GM12865 (cell line): Measurements from ENCODE around the gene CABLES1.
"Not testable (repeated sequence)": the region's sequence is repeated elsewhere in the genome, so short reads cannot be mapped to it uniquely, and the experiment has no call there.

Experiments
- DNase-seq: peaks from one replicate; pipeline ENCODE4 v3.0.0; 2010; ENCODE audit warnings: low read depth
- H3K4me3 ChIP-seq: 2 replicates; pipeline ENCODE4 v1.5.1; 2011; ENCODE audit warnings: mild to moderate bottlenecking, low read depth, low read length, control low read depth
- TF ChIP-seq, protein P1 (sequence below): IDR thresholded peaks from 2 replicates; pipeline ENCODE4 v1.5.1; 2011; ENCODE audit warnings: low read length, control low read depth, low read depth, inconsistent platforms; ENCODE audit not compliant: insufficient read depth; ENCODE audit errors: missing control alignments

The CABLES1 gene

DNA sequence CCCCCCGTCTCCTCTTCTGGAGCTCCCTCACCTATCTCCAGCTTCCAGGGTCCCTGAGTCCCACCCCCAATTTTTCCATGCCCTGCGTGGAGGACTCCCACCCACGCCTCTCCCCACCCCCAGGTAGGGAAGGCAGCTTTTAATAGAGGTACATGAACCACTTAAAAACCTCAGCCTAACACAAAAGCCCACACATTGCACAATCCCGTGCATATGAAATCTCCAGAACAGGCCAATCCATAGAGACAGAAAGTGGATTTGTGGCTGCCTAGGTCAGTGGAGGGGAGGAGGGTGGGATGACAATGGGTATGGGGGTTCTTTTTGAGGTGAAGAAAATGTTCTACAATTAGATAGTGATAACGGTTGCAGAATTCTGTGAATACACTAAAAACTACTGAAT is 145.6 kb downstream of the CABLES1 start:
- DNase-seq = no peak
- TF ChIP-seq, protein P1, sequence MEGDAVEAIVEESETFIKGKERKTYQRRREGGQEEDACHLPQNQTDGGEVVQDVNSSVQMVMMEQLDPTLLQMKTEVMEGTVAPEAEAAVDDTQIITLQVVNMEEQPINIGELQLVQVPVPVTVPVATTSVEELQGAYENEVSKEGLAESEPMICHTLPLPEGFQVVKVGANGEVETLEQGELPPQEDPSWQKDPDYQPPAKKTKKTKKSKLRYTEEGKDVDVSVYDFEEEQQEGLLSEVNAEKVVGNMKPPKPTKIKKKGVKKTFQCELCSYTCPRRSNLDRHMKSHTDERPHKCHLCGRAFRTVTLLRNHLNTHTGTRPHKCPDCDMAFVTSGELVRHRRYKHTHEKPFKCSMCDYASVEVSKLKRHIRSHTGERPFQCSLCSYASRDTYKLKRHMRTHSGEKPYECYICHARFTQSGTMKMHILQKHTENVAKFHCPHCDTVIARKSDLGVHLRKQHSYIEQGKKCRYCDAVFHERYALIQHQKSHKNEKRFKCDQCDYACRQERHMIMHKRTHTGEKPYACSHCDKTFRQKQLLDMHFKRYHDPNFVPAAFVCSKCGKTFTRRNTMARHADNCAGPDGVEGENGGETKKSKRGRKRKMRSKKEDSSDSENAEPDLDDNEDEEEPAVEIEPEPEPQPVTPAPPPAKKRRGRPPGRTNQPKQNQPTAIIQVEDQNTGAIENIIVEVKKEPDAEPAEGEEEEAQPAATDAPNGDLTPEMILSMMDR = no peak
- H3K4me3 ChIP-seq = no peak overlapping the region

DNA sequence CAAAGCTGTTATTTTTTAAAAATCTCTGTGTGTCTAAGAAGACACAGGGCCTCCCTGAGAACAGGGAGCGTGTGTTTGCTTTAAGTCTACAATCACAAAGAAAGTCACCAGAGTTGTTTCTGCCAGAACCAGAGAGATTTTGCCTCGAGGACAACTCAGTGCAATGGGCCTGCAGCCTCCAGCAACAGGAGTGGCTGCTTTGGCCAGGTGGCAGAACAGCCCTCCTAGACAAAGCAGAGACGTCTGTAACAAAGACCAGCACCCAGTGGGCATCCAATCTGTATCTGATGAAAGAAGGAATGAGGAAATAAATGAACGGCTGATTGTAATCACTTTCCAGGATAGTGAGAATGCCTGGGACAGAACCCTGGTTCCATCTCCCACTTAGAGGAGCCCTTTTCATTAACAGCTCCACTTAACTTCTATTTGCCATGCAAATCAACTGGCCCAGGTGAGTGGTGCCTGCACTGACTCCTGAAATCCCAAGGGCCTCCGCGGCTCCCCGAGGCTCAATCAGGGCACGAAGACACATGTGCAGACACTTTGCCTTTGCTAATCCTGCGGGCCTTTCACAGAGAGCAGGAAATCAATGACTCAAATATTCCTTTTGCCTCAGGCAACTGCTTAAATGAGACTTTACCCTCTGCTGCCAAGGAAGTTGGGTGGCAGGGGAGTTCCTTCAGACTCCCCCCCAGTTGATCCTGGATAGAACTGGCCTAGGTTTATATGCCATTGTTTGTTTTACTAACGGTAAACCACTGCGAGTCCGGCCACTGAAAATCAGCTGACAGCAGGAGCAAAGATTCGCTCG is 146.5 kb downstream of the CABLES1 start:
- DNase-seq = no peak
- TF ChIP-seq, protein P1 = no peak
- H3K4me3 ChIP-seq = no peak overlapping the region

DNA sequence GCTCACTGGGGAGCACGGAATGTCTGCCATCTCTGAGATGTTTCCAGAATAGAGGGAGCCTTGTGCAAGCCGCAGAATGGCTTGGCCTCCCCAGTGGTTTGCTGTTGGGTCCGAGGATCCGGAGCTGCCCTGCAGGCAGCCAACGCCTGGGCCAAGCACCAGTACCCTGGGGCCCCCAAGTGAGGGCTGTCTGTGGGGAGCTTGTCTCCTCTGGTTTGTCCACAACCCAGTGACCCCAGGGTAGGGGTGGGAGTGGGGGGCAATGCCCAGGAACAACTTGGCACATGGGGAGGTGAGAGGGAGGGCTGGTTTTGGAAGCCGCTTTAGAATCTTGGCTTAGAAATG is 147.1 kb downstream of the CABLES1 start:
- TF ChIP-seq, protein P1 = no peak
- H3K4me3 ChIP-seq = no peak overlapping the region
- no peak for DNase-seq

DNA sequence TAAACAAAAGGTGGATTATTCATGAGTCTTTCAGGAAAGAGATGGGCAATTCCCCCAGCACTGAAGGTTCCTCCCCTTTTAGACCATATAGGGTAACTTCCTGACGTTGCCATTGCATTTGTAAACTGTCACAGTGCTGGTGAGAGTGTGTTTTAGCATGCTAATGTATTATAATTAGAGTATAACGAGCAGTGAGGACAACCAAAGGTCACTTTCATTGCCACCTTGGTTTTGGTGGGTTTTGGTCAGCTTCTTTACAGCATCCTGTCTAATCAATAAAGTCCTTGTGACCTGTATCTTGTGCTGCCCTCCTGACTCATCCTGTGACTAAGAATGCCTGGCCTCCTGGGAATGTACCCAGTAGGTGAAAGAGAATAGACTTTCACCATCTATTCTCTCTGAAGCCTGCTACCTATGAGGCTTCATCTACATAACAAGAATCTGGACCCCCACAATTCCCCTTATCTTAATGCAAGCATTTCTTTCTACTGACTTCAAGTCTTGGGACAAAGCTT is 148.7 kb downstream of the CABLES1 start:
- peak; percentile 81 for DNase-seq
- no peak overlapping the region for H3K4me3 ChIP-seq
- TF ChIP-seq, protein P1 = no peak

DNA sequence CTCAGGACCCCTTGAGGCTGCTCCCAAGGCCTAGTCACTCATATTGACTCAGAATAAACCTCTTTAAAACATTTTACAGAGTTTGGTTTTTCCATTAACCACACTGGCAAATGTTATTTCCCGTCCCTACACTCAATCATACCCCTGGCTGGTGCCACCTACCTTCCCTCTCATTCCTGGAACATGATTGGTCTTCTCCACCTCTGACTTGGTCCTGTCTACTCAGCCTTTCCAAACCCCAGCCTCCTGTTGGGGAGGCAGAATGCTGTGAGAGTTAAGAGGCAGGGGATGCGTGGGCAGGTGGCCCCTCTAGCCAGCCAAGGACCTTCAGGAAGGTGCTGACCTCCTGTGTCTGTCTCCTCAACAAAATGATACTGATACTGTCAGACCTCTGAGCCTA is 149.3 kb downstream of the CABLES1 start:
- H3K4me3 ChIP-seq = no peak overlapping the region
- TF ChIP-seq, protein P1 = no peak
- DNase-seq = no peak

DNA sequence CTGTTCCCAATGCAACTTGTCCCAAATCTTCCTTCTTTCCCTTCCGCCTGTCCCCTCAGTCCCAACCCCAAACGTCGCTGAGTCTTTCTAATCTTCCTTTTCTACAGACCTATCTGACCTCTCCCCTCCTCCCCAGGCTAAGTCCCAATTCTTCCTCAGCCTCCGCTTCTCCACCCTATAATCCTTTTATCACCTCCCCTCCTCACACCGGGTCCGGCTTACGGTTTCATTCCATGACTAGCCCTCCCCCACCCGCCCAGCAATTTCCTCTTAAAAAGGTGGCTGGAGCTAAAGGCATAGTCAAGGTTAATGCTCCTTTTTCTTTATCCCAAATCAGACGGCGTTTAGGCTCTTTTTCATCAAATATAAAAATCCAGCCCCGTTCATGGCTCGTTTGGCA is 150.3 kb downstream of the CABLES1 start:
- H3K4me3 ChIP-seq, DNase-seq: not testable (repeated sequence)

DNA sequence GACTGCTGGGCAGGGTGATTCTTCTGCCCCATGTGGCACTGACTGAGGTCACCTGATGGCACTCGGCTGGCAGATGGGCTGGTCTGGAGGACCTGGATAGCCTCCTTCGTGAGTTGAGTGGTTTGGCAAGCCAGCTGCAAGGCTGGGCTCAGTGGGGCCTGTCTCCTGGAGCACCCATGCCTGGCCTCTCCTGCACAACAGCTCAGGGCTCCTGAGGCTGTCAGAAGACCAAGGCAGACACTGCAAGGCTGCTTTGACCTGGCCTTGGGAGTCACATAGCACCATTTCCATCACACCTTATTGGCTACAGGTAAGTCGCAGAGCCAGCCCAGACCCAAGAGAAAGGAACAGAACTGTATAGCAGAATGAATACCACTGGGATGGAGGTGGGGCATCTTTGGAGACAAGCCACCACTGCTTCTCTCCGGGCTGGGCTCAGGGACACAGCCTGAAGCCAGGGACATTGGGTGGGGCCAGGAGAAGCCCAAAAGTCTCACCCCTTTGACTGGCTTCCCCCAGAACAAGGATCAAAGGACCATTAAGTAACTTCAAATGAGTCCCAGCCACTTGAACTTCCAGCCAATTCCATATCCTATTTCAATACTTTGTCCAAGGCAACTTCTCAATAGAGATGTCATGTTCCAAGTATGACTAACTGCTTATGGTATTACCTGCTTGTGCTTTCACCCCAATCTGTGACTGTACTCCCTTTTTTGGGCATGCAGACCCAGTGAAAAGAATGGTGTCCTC is 156.3 kb downstream of the CABLES1 start:
- H3K4me3 ChIP-seq = no peak overlapping the region
- no peak for DNase-seq
- TF ChIP-seq, protein P1 = no peak
